ENCODE measurements around the gene TRUB1. TPM values are rescaled to one million over a fixed set of nuclear protein-coding genes. Genes with fewer than 3 reads are reported as not detected.

The TRUB1 gene
- total RNA-seq, 4 donors from 2014 or later = 11.2 to 17.9 (median 15.3) TPM

- no peak for TF ChIP-seq CTCF (IDR thresholded peaks at IDR 0.05; ENCODE audit: low read depth)
These were observed 82.5 kb downstream of the TRUB1 start for GRCh38 chr10:115020449-115020848.

GRCh38 chr10:115022733-115023132 lies 84.7 kb downstream of the TRUB1 start:
- TF ChIP-seq CTCF (IDR thresholded peaks at IDR 0.05; ENCODE audit: low read depth) = no peak

GRCh38 chr10:115023715-115024114 lies 85.7 kb downstream of the TRUB1 start:
- no peak for TF ChIP-seq CTCF (IDR thresholded peaks at IDR 0.05; ENCODE audit: low read depth)

GRCh38 chr10:115024371-115024770 lies 86.4 kb downstream of the TRUB1 start:
- no peak for TF ChIP-seq CTCF (IDR thresholded peaks at IDR 0.05; ENCODE audit: low read depth)

GRCh38 chr10:115026056-115026745 lies 88.2 kb downstream of the TRUB1 start:
- no peak for TF ChIP-seq CTCF (IDR thresholded peaks at IDR 0.05; ENCODE audit: low read depth)

- TF ChIP-seq CTCF (IDR thresholded peaks at IDR 0.05; ENCODE audit: low read depth) = no peak
These were observed 88.7 kb downstream of the TRUB1 start for GRCh38 chr10:115026746-115027140.

Small RNA genes lying within 50 kb of the gene (small RNA-seq; reads per million reads assigned to genes)
- gene RNU6-1121P = not detected

Other genes starting within 250 kb of the TRUB1 start
- gene FHIP2A, start 116.4 kb upstream of the TRUB1 start, total RNA-seq = 10 to 100 TPM; 30.8 to 54.9 (median 41.0) TPM
- gene ATRNL1, start 155.2 kb downstream of the TRUB1 start, total RNA-seq = under 1 TPM in 3 of 4 donors, not detected in 1; 0.34 to 0.98 (median 0.44) TPM

Data from subcutaneous adipose tissue (tissue), 4 donors.